Endothelial cell of umbilical vein (primary cell): ENCODE results near the gene SLC12A4. TPM values are rescaled to one million over a fixed set of nuclear protein-coding genes. Genes with fewer than 3 reads are reported as not detected.

ENCODE experiments used
- BruUV-seq: library from RNA; stranded (reverse); fragments of 400-500 nt; replicated peaks from 2 replicates; lab custom pipeline; 2021; lab: Mats Ljungman, UMichigan
- CTCF ChIA-PET: fragments of 300-600, 350-600 bp; sonication (Branson Sonifier 250); formaldehyde crosslinking; loops from one replicate; lab custom pipeline; 2021; ENCODE audit warnings: antibody characterized with exemption, inconsistent platforms; lab: Charles Lee
- POLR2A ChIA-PET: fragments of 300-600, 350-600 bp; sonication (Branson Sonifier 250); formaldehyde crosslinking; loops from one replicate; lab custom pipeline; 2021; ENCODE audit warnings: antibody characterized with exemption, inconsistent platforms; lab: Charles Lee
- DNase-seq: peaks from one replicate; pipeline ENCODE4 v3.0.0-alpha.2; 2011; ENCODE audit warnings: low read depth, low spot score
- FAIRE-seq: peaks from 2 replicates; lab custom pipeline; 2011; peaks lifted over from hg19 to GRCh38; lab: Jason Lieb, UNC
- H2AFZ ChIP-seq: 2 replicates; pipeline ENCODE4 v1.6.0; 2012; ENCODE audit warnings: low read depth, low read length, control low read depth, inconsistent platforms
- H3K27ac ChIP-seq: 2 replicates; pipeline ENCODE4 v1.5.1; 2011; ENCODE audit warnings: low read depth, mild to moderate bottlenecking, control low read depth, low read length, moderate library complexity; ENCODE audit not compliant: insufficient read depth
- H3K27me3 ChIP-seq, 2 experiments: 2 replicates each; pipeline versions ENCODE4 v1.6.0 to v1.6.1; 2011; ENCODE audit warnings: low read length in 2 of 2, mixed read lengths in 1 of 2; ENCODE audit not compliant: control insufficient read depth in 2 of 2, insufficient read depth in 2 of 2
- H3K36me3 ChIP-seq, 2 experiments: 2 replicates in 1 of 2; 3 replicates in 1 of 2; pipeline ENCODE4 v1.5.1; 2011; ENCODE audit warnings: low read length in 2 of 2, mild to moderate bottlenecking in 1 of 2, moderate library complexity in 1 of 2; ENCODE audit not compliant: control insufficient read depth in 2 of 2, insufficient read depth in 2 of 2; ENCODE audit errors: extremely low read depth in 1 of 2
- H3K4me1 ChIP-seq: 3 replicates; pipeline ENCODE4 v1.5.1; 2011; ENCODE audit warnings: mild to moderate bottlenecking, low read length; ENCODE audit not compliant: control insufficient read depth, insufficient read depth; ENCODE audit errors: extremely low read depth
- H3K4me2 ChIP-seq: 2 replicates; pipeline ENCODE4 v1.6.1; 2011; ENCODE audit warnings: low read length, control low read depth, mixed read lengths; ENCODE audit not compliant: insufficient read depth
- H3K4me3 ChIP-seq, 3 experiments: fragments of 200-600 bp in 1 of 3; sonication (generic), shearing (Covaris generic) in 1 of 3; replicated peaks in 1 of 3; 2 replicates each; pipeline ENCODE4 v1.5.1; 2011 to 2016; ENCODE audit warnings: control low read depth in 3 of 3, low read length in 3 of 3, mild to moderate bottlenecking in 2 of 3, inconsistent platforms in 1 of 3, low read depth in 1 of 3, moderate library complexity in 1 of 3; ENCODE audit not compliant: insufficient read depth in 1 of 3
- H3K79me2 ChIP-seq: 2 replicates; pipeline ENCODE4 v1.6.0; 2012; ENCODE audit warnings: low read length, inconsistent platforms; ENCODE audit not compliant: control insufficient read depth, insufficient read depth
- H3K9ac ChIP-seq: replicated peaks from 2 replicates; pipeline ENCODE3; 2011; ENCODE audit warnings: low read length, control low read depth; ENCODE audit not compliant: insufficient read depth; ENCODE audit errors: extremely low read depth
- H3K9me1 ChIP-seq: replicated peaks from 3 replicates; pipeline ENCODE4 v1.6.0; 2011; ENCODE audit warnings: mild to moderate bottlenecking, low read length; ENCODE audit not compliant: control insufficient read depth, insufficient read depth; ENCODE audit errors: extremely low read depth
- H3K9me3 ChIP-seq: replicated peaks from 2 replicates; pipeline ENCODE4 v1.5.1; 2012; ENCODE audit warnings: low read length, inconsistent platforms; ENCODE audit not compliant: control insufficient read depth, insufficient read depth
- H4K20me1 ChIP-seq: replicated peaks from 2 replicates; pipeline ENCODE3; 2011; ENCODE audit warnings: mild to moderate bottlenecking, low read length; ENCODE audit not compliant: control insufficient read depth, insufficient read depth; ENCODE audit errors: extremely low read depth
- EZH2 ChIP-seq: IDR thresholded peaks from 2 replicates; pipeline ENCODE4 v1.6.1; 2012; ENCODE audit warnings: borderline replicate concordance, low read depth, mild to moderate bottlenecking, moderate library complexity, low read length, inconsistent platforms; ENCODE audit not compliant: severe bottlenecking
- FOS ChIP-seq: IDR thresholded peaks from 2 replicates; pipeline ENCODE4 v1.6.1; 2011; ENCODE audit warnings: mild to moderate bottlenecking, low read length, moderate library complexity, borderline replicate concordance; ENCODE audit not compliant: insufficient read depth
- GATA2 ChIP-seq: IDR thresholded peaks from 2 replicates; pipeline ENCODE4 v1.7.0; 2011; ENCODE audit warnings: low read depth, mild to moderate bottlenecking, moderate library complexity, mixed read lengths, low read length; ENCODE audit not compliant: insufficient read length, insufficient read depth
- JUN ChIP-seq: IDR thresholded peaks from 2 replicates; pipeline ENCODE4 v1.6.1; 2011; ENCODE audit warnings: borderline replicate concordance, low read depth; ENCODE audit not compliant: insufficient read length, insufficient read depth
- MYC ChIP-seq: IDR thresholded peaks from one replicate; pipeline ENCODE4 v1.6.1; 2011; ENCODE audit warnings: mild to moderate bottlenecking, low read depth, low read length
- POLR2A ChIP-seq: IDR thresholded peaks from 2 replicates; pipeline ENCODE4 v1.6.1; 2012; ENCODE audit warnings: low read depth, mild to moderate bottlenecking, control low read depth, low read length
- POLR2AphosphoS5 ChIP-seq: IDR thresholded peaks from 2 replicates; pipeline ENCODE4 v1.6.1; 2012; ENCODE audit warnings: low read depth, mild to moderate bottlenecking, control low read depth, low read length, moderate library complexity; ENCODE audit not compliant: insufficient read depth
- dilution Hi-C: fragments of 300-500 bp; cut with MboI; formaldehyde crosslinking; loops from one replicate; pipeline ENCODE4 v1.15.0; 2019; ENCODE audit warnings: low sequenced_read_pairs; ENCODE audit not compliant: extremely low pct_ligation_motif_present
- intact Hi-C: fragments of 100-400 bp; cut with micrococcal nuclease; formaldehyde crosslinking; loops from one replicate; pipeline ENCODE4 v1.10.0; 2022
- polyA plus RNA-seq, 4 experiments: library from polyadenylated mRNA; depleted of rRNA in 3 of 4; stranded (reverse) in 3 of 4; unstranded in 1 of 4; fragments of >200 nt; gene quantifications; 2 replicates each; pipeline versions ENCODE4 v1.2.1 to v1.2.3, GENCODE V29; 2011 to 2012; ENCODE audit warnings: missing spikeins in 1 of 4
- total RNA-seq: library from RNA; stranded (reverse); gene quantifications from 2 replicates; pipeline ENCODE4 v1.2.3, GENCODE V29; 2021
- TF ChIP-seq, protein P1 (sequence below), 2 donors: IDR thresholded peaks; 1 replicate in 1 of 2; 2 replicates in 1 of 2; pipeline ENCODE4 v1.5.1; 2011; ENCODE audit warnings: low read length in 2 of 2, mild to moderate bottlenecking in 2 of 2, moderate library complexity in 2 of 2, control low read depth in 1 of 2, inconsistent platforms in 1 of 2, low read depth in 1 of 2; ENCODE audit not compliant: insufficient read depth in 1 of 2; ENCODE audit errors: extremely low read depth in 1 of 2
- TF ChIP-seq, protein P2 (sequence below): IDR thresholded peaks from 2 replicates; pipeline ENCODE4 v1.6.1; 2011; ENCODE audit not compliant: insufficient read depth, insufficient read length

SLC12A4 gene
- total and polyA plus RNA-seq, 2 donors (not counting 3 experiments of a cell fraction or from before 2014, with no cell fraction given): 110 to 114 TPM

DNA sequence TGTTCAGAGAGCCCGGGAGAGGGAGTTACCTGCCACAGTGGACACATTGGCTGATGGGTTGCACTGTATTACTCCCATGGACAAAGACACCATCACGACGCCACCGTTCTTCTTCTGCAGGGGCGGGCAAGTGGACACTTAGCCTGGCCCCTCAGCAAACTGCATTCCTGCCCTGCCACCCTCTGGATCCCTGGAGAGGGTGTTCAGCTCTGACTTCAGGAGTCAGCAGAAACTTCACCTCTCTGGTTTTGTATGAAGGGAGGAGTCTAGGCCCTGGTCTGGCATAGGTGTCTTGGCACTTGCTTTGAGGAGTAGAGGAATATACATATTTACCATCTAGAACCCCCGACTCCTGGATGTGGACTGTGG is 21.6 kb upstream of the SLC12A4 start:
- no peaks in the 10 kb centered on the region for H3K27me3 ChIP-seq
- H3K4me1 ChIP-seq: peaks cover 5% of the 10 kb centered on the region
- H3K27ac ChIP-seq: no peak overlapping the region
- H3K9me3 ChIP-seq: no peaks in the 10 kb centered on the region
- intact Hi-C loops (no loop called here), dilution Hi-C loops (no loop called here)
- no peaks in the 10 kb centered on the region for H3K36me3 ChIP-seq
- ChIA-PET CTCF (interaction anchor here (1.0 to 2.4 kb wide), 3 partner anchors 13 to 51 kb away, joined by 3 to 6 read pairs (median 5); no protein-coding TSS in a partner anchor), POLR2A (no interaction called here)
- no peak overlapping the region for H3K4me2 ChIP-seq
- H2AFZ ChIP-seq: no peak overlapping the region
- no peak overlapping the region for H3K9ac ChIP-seq
- DNase-seq (no peak), FAIRE-seq (no peak)
- H3K79me2 ChIP-seq: no peaks in the 10 kb centered on the region
- BruUV-seq: no TSS peak
- TF ChIP-seq JUN (no peak), GATA2 (no peak), POLR2AphosphoS5 (no peak), EZH2 (no peak), POLR2A (no peak), FOS (no peak), MYC (no peak)
- TF ChIP-seq, protein P1, sequence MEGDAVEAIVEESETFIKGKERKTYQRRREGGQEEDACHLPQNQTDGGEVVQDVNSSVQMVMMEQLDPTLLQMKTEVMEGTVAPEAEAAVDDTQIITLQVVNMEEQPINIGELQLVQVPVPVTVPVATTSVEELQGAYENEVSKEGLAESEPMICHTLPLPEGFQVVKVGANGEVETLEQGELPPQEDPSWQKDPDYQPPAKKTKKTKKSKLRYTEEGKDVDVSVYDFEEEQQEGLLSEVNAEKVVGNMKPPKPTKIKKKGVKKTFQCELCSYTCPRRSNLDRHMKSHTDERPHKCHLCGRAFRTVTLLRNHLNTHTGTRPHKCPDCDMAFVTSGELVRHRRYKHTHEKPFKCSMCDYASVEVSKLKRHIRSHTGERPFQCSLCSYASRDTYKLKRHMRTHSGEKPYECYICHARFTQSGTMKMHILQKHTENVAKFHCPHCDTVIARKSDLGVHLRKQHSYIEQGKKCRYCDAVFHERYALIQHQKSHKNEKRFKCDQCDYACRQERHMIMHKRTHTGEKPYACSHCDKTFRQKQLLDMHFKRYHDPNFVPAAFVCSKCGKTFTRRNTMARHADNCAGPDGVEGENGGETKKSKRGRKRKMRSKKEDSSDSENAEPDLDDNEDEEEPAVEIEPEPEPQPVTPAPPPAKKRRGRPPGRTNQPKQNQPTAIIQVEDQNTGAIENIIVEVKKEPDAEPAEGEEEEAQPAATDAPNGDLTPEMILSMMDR (IDR thresholded peaks at IDR 0.05; ENCODE audit: extremely low read depth in 1 of 2, insufficient read depth in 1 of 2, low read depth in 1 of 2, low read length in 2 of 2): no peak
- TF ChIP-seq, protein P2, sequence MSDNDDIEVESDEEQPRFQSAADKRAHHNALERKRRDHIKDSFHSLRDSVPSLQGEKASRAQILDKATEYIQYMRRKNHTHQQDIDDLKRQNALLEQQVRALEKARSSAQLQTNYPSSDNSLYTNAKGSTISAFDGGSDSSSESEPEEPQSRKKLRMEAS: no peak
- no peaks in the 10 kb centered on the region for H3K9me1 ChIP-seq
- no peak overlapping the region for H3K4me3 ChIP-seq
- no peaks in the 10 kb centered on the region for H4K20me1 ChIP-seq
